A549 treated with Mapracorat at 1 μM for 4 hours (cell line): ENCODE measurements around the gene DOK4. TPM values are rescaled to one million over a fixed set of nuclear protein-coding genes. Genes with fewer than 3 reads are reported as not detected.

Experiments used
- total RNA-seq: library from RNA; stranded (reverse); fragments of 200-300 nt; extraction: Qiagen RNA extraction; gene quantifications from 5 replicates; pipeline ENCODE4 v1.2.3, GENCODE V29; 2022

Gene DOK4
- 31.7 to 45.5 TPM (median 40.7 TPM) in 5 replicates for total RNA-seq

DNA sequence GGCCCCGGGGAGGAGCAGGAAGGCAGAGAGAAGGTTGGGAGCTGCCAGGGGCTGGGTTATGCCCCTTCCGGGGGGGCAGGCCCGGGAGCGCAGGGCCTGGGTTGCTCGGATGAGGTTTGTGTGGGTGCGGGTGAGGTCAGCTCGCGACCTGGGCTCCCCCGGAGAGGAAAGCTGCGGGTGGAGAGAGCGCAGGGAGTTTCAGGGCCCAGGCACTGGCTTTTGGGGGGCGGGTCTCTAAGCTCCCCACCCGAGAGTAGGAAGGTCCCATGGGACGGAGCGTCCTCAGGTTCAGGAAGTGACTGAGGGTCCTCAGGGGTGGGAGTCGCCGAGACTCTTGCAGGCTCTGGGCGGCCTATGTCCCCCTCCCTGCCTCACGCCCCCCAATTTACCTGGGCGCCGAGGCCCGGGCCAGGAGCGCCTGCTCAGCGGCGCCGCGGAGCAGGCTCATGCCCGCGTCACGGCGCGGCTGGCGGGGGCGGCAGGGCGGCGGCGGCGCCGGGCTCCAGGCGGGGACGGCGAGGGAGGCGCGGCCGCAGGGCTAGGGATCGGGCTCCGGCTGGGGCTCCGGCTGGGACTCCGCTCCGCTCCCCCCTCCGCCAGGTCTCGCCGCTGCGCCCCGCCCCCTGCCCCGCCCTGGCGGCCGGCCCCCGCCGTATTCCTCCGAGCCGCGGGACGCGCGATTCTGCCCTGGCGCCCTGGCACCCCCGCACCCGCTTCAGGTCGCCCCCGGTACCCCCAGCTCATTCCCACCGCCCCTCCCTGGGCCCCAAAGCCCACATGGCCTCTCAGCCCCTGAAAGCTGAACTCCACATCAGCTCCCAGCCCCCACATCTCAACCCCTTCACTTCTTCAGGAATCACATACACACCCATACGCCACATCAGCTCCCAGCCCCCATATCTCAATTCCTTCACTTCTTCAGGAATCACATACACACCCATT is at the start of gene DOK4:
DOK4 (minus strand) TSS at position 578 of the 942 bp plus-strand sequence. CDS start 6,986 bp downstream, outside the sequence.

DNA sequence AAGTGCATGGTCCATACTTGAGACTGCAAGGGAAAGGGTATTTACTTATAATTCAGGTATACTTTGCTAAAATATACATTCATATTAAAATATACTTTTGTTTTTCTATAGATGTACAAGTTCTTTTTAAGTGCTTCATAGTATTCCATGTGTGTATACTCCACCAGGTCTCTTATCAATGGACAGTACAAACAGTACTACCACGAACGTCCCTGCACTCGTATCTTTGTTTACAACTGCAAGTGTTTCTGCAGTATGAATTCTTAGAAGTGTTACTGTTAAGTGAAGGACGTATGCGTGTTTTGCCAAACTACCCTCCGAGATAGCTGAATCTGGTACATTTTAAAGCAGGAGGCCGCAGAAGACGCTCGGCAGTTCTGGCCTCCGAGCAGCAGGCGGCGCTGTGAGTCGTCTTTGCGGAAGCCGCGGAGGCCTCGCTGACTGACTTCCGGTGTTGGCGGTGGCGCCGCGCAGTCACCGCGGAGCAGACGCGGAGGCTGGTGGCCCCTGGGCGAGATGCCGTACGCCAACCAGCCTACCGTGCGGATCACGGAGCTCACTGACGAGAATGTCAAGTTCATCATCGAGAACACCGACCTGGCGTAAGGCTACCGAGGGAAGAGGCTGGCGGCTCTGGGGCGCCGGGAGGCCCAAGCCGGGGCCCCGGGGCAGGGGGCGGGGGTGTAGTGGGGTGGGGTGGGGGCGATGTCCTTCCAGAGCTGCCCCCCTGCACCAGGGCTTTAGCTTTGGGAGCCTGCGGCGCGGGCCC is 23.9 kb downstream of the DOK4 start, which contains the start of gene POLR2C:
POLR2C (plus strand) TSS at position 471 of the 769 bp plus-strand sequence; CDS start at position 517, 46 bp downstream.

DNA sequence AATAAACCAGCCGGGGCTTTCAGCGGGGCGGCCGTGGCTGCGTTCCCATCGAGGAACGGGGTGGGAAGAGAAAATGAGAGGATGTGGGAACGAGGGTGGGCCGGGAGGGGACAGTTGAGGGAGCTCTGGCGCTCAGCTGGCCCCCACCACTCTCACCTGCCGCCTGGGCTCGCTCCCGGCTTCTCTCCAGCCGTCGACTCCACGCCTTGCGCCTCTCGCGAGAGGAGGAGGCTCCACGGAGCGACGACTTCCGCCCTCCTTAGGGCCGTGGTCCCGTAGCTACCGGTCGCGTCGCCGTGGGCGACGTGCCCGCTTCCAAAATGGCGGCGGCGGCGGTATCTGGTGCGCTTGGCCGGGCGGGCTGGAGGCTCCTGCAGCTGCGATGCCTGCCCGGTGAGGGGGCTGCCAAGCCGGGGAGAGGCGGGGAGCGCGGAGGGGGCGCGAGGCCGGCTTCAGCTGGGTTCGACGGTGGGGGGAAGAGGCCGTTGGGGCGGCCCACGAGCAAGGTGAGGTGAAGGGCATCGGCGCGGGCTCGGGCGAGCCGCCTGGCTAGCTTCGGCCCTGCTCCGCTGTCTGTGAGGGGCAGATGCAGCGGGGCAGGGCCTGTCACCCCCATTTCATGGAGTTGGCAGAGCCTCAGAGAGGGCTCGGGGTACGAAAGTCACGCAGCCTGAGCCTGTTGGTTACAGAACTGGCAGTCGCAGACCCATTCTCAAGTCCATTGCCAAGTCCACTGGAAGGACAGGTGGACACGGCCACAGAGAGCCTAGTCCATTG is 38.9 kb downstream of the DOK4 start, which contains the start of the genes CIAPIN1 and COQ9:
CIAPIN1 (minus strand) TSS at position 200 of the 777 bp plus-strand sequence. CDS start 6,457 bp downstream, outside the sequence.
COQ9 (plus strand) TSS at position 294 of the 777 bp plus-strand sequence; CDS start at position 321, 27 bp downstream.

Other genes starting within 250 kb of the DOK4 start
- 73.1 to 80.0 TPM (median 76.6 TPM) in 5 replicates for gene ARL2BP, start 241.2 kb downstream of the DOK4 start, total RNA-seq
- 1.1 to 1.8 TPM (median 1.6 TPM) in 5 replicates for gene PLLP, start 201.8 kb downstream of the DOK4 start, total RNA-seq
- gene CCL22, start 127.7 kb downstream of the DOK4 start, total RNA-seq: 0.05 to 0.07 TPM (median 0.07 TPM) in 4 of 5 replicates, not detected in the other
- 0.07 to 0.18 TPM (median 0.12 TPM) in 5 replicates for gene CX3CL1, start 114.0 kb downstream of the DOK4 start, total RNA-seq
- gene CCL17, start 81.7 kb downstream of the DOK4 start, total RNA-seq: not detected in 5 replicates
- gene CIAPIN1, start 39.1 kb downstream of the DOK4 start, total RNA-seq: 69.9 to 90.8 TPM (median 74.6 TPM) in 5 replicates
- 39.1 to 53.2 TPM (median 50.2 TPM) in 5 replicates for gene COQ9, start 39.0 kb downstream of the DOK4 start, total RNA-seq
- 102 to 167 TPM (median 109 TPM) in 5 replicates for gene POLR2C, start 23.8 kb downstream of the DOK4 start, total RNA-seq
- 6.4 to 10.1 TPM (median 7.8 TPM) in 5 replicates for gene CCDC102A, start 50.1 kb upstream of the DOK4 start, total RNA-seq
- gene ADGRG5, start 56.1 kb upstream of the DOK4 start, total RNA-seq: 0.04 to 0.10 TPM (median 0.09 TPM) in 5 replicates
- gene ADGRG1, start 142.1 kb upstream of the DOK4 start, total RNA-seq: 141 to 205 TPM (median 184 TPM) in 5 replicates
- 0.34 to 0.73 TPM (median 0.52 TPM) in 5 replicates for gene ADGRG3, start 181.8 kb upstream of the DOK4 start, total RNA-seq
- gene DRC7, start 208.3 kb upstream of the DOK4 start, total RNA-seq: 0.27 TPM in 1 of 5 replicates, not detected in the others
- 14.7 to 19.7 TPM (median 19.5 TPM) in 5 replicates for gene KATNB1, start 249.3 kb upstream of the DOK4 start, total RNA-seq